PFSK-1 (cell line): ENCODE results near the gene GPM6B.

Experiments used
- FOXP2 ChIP-seq: optimal IDR thresholded peaks from 2 replicates; pipeline ENCODE3; 2011; ENCODE audit warnings: borderline replicate concordance, control low read depth, inconsistent platforms; ENCODE audit not compliant: insufficient read depth; ENCODE audit errors: extremely low read length, extremely low read depth
- POLR2AphosphoS5 ChIP-seq: IDR thresholded peaks from 2 replicates; pipeline ENCODE4 v1.6.1; 2012; ENCODE audit warnings: low read depth, mild to moderate bottlenecking, control low read depth, low read length, moderate library complexity
- SIN3A ChIP-seq: IDR thresholded peaks from 2 replicates; pipeline ENCODE4 v1.6.1; 2012; ENCODE audit warnings: mild to moderate bottlenecking, low read length, moderate library complexity, borderline replicate concordance; ENCODE audit not compliant: insufficient read depth
- TAF1 ChIP-seq: IDR thresholded peaks from 2 replicates; pipeline ENCODE4 v1.6.1; 2012; ENCODE audit warnings: low read length, control low read depth, borderline replicate concordance; ENCODE audit not compliant: insufficient read depth
- TF ChIP-seq, protein P1 (sequence below), 2 experiments: IDR thresholded peaks; 2 replicates each; pipeline versions ENCODE4 v1.6.1 to v1.8.0; 2011 to 2012; ENCODE audit warnings: low read depth in 2 of 2, low read length in 2 of 2, control low read depth in 1 of 2, inconsistent platforms in 1 of 2, mild to moderate bottlenecking in 1 of 2, moderate library complexity in 1 of 2; ENCODE audit not compliant: insufficient read depth in 1 of 2

DNA sequence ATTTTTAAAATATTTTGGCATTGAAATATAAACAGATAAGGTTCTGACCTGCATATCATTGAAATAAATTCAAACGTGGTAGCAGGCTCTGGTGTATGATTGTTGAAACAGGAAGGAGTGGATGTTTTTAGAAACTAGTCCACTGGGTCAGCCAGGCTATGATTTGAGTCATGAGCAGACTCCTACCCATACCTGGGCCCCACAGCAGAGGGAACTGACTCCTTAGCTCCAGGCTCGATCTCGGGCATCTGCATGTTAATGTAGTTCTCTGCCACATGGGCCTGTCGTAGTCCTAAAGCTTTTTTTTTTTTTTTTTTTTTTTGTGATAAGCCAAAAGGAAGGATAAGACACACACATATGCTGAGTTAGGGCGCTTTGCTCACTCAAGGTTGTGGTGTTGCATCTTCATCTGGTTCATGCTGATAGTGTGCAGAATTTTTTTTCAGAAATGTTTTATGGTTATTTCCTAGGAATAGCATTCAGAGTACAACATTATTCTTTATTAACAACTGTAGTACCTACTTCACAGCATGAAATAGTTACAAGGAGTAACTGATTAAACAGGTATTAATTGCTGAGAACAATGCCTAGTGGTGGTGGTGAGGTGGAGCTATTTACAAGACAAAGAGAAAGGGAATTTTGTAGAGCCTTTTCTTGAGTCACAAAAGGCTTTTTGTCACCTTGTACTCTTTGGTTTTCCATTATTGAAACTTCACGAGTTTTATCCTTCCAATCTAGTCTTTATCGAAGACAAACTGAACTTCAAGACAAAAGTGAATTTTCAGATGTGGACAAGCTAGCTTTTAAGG lies 55.1 kb downstream of the GPM6B start:
- TF ChIP-seq TAF1: no peak
- TF ChIP-seq SIN3A: no peak
- TF ChIP-seq POLR2AphosphoS5: no peak
- TF ChIP-seq, protein P1, sequence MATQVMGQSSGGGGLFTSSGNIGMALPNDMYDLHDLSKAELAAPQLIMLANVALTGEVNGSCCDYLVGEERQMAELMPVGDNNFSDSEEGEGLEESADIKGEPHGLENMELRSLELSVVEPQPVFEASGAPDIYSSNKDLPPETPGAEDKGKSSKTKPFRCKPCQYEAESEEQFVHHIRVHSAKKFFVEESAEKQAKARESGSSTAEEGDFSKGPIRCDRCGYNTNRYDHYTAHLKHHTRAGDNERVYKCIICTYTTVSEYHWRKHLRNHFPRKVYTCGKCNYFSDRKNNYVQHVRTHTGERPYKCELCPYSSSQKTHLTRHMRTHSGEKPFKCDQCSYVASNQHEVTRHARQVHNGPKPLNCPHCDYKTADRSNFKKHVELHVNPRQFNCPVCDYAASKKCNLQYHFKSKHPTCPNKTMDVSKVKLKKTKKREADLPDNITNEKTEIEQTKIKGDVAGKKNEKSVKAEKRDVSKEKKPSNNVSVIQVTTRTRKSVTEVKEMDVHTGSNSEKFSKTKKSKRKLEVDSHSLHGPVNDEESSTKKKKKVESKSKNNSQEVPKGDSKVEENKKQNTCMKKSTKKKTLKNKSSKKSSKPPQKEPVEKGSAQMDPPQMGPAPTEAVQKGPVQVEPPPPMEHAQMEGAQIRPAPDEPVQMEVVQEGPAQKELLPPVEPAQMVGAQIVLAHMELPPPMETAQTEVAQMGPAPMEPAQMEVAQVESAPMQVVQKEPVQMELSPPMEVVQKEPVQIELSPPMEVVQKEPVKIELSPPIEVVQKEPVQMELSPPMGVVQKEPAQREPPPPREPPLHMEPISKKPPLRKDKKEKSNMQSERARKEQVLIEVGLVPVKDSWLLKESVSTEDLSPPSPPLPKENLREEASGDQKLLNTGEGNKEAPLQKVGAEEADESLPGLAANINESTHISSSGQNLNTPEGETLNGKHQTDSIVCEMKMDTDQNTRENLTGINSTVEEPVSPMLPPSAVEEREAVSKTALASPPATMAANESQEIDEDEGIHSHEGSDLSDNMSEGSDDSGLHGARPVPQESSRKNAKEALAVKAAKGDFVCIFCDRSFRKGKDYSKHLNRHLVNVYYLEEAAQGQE (IDR thresholded peaks at IDR 0.05; ENCODE audit: insufficient read depth in 1 of 2, low read depth in 2 of 2, low read length in 2 of 2): no peak
- no peak for TF ChIP-seq FOXP2
